Nephron (organoid): ENCODE data around the gene GGTLC1.
A peak's percentile ranks its signal among the peaks of the same experiment; 100 is the strongest.

Experiments
- H3K27ac Mint-ChIP-seq, 3 experiments: 2 replicates each; pipeline ENCODE4 v1.8.0; 2020; ENCODE audit warnings: mixed read lengths in 3 of 3, mild to moderate bottlenecking in 2 of 3, moderate library complexity in 1 of 3
- H3K27me3 Mint-ChIP-seq: 2 replicates; pipeline ENCODE4 v1.8.0; 2021; ENCODE audit warnings: low read depth, mild to moderate bottlenecking, moderate library complexity, mixed read lengths
- H3K36me3 Mint-ChIP-seq: 2 replicates; pipeline ENCODE4 v1.8.0; 2020; ENCODE audit warnings: low read depth, mixed read lengths
- H3K4me1 Mint-ChIP-seq: 2 replicates; pipeline ENCODE4 v1.8.0; 2020; ENCODE audit warnings: mixed read lengths
- H3K4me3 Mint-ChIP-seq, 3 experiments: 2 replicates each; pipeline ENCODE4 v1.8.0; 2020; ENCODE audit warnings: mild to moderate bottlenecking in 3 of 3, mixed read lengths in 3 of 3, moderate library complexity in 2 of 3
- H3K9me3 Mint-ChIP-seq: 2 replicates; pipeline ENCODE4 v1.8.0; 2020; ENCODE audit warnings: mixed read lengths
- TF ChIP-seq, protein P1 (sequence below), 3 experiments: fragments of 200-600 bp; sonication (generic); IDR thresholded peaks; one replicate each; pipeline ENCODE4 v1.5.0; 2021; ENCODE audit warnings: antibody characterized with exemption in 3 of 3; ENCODE audit not compliant: unreplicated experiment in 3 of 3

The GGTLC1 gene

DNA sequence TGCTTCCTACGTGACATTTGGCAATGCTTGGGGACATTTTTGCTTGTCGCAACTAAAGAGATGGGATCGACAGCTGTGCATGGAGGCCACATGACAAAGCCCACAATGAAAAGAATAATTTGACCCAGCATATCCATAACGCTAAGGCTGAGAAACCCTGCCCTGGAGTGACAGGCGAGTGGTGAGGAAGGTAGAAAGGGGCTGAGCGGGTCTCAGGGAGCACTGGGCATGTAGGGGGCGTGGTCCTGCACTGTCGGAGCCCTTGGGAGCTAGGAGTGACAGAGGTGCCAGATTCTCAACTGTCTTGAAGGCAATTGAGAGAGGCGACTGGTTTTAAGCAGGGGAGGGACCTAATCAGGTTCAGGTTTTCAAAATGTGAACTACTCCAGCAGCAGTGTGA is 13.6 kb downstream of the GGTLC1 start:
- H3K9me3 Mint-ChIP-seq = no peaks in the 10 kb centered on the region
- peaks cover 6% of the 10 kb centered on the region for H3K4me1 Mint-ChIP-seq
- peak overlapping the region in 1 of 3 experiments; percentile 1 for H3K27ac Mint-ChIP-seq
- H3K4me3 Mint-ChIP-seq = no peak overlapping the region
- no peaks in the 10 kb centered on the region for H3K36me3 Mint-ChIP-seq
- peaks cover 14% of the 10 kb centered on the region for H3K27me3 Mint-ChIP-seq
- TF ChIP-seq, protein P1, sequence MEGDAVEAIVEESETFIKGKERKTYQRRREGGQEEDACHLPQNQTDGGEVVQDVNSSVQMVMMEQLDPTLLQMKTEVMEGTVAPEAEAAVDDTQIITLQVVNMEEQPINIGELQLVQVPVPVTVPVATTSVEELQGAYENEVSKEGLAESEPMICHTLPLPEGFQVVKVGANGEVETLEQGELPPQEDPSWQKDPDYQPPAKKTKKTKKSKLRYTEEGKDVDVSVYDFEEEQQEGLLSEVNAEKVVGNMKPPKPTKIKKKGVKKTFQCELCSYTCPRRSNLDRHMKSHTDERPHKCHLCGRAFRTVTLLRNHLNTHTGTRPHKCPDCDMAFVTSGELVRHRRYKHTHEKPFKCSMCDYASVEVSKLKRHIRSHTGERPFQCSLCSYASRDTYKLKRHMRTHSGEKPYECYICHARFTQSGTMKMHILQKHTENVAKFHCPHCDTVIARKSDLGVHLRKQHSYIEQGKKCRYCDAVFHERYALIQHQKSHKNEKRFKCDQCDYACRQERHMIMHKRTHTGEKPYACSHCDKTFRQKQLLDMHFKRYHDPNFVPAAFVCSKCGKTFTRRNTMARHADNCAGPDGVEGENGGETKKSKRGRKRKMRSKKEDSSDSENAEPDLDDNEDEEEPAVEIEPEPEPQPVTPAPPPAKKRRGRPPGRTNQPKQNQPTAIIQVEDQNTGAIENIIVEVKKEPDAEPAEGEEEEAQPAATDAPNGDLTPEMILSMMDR (IDR thresholded peaks at IDR 0.05; ENCODE audit: unreplicated experiment in 3 of 3) = no peak

DNA sequence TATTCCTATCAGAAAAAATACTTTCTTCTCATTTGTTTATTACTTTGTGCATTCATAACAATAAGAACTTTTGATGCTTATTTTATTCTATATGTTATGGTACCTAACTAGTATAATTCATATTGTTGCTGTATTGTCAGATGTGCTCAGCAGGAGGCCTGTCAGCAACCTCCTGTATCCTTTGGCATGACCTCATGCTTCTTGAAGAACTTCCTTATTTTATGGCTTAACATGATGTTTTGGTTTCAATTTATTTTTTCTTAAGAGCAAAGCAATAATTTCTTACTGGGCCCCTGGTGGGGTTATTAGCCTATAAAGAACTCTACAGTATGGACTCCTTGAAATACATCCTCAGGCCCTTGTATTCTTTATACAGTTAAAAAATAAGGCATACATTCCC is 17.3 kb downstream of the GGTLC1 start:
- H3K27ac Mint-ChIP-seq = no peak overlapping the region
- no peaks in the 10 kb centered on the region for H3K36me3 Mint-ChIP-seq
- H3K4me3 Mint-ChIP-seq = no peak overlapping the region
- peaks cover 18% of the 10 kb centered on the region for H3K27me3 Mint-ChIP-seq
- H3K4me1 Mint-ChIP-seq = no peaks in the 10 kb centered on the region
- peaks cover 6% of the 10 kb centered on the region for H3K9me3 Mint-ChIP-seq
- TF ChIP-seq, protein P1 (IDR thresholded peaks at IDR 0.05; ENCODE audit: unreplicated experiment in 3 of 3) = no peak

DNA sequence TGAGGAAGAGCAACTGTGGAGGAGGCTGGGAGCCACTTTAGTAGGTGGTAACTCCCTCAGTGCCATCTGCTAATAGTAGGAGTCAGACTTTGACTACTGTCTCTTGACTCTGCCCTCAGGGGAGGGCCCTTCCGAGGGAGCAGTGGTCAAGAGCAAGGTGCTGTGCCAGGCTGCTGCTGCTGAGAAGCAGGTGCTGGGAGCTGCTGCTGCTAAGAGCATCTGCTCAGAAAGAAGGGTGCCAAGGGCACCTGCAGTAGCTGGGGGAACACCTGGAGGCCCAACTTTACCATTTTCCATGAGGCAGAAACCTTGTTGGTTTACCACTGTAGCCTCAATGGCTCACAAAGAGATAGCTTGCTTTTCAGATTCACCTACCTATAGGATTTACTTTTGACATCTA is 18.5 kb downstream of the GGTLC1 start:
- TF ChIP-seq, protein P1 (IDR thresholded peaks at IDR 0.05; ENCODE audit: unreplicated experiment in 3 of 3) = no peak
- no peaks in the 10 kb centered on the region for H3K4me1 Mint-ChIP-seq
- H3K9me3 Mint-ChIP-seq = peaks cover 15% of the 10 kb centered on the region
- no peak overlapping the region for H3K27ac Mint-ChIP-seq
- no peak overlapping the region for H3K4me3 Mint-ChIP-seq
- H3K27me3 Mint-ChIP-seq = peaks cover 17% of the 10 kb centered on the region
- no peaks in the 10 kb centered on the region for H3K36me3 Mint-ChIP-seq

DNA sequence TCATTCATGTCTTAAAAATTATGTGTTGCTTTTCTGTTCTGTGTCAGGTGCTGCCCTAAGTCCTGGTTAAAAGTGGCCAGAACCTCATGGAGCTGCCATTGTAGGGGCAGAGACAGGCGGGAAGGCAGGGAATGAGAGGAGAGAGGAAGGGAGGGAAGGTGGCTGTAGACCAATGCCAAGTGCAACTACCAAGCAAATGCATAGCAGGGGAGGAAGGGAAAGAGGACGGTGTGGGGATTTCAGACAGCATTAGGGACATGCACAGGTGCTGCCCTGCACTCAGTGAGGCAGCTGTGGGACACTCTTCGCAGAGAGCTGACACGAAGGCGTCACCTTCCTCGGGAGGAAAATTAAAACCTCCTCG is 21.0 kb downstream of the GGTLC1 start:
- peaks cover 21% of the 10 kb centered on the region for H3K9me3 Mint-ChIP-seq
- H3K27me3 Mint-ChIP-seq = peaks cover 9% of the 10 kb centered on the region
- H3K27ac Mint-ChIP-seq = no peak overlapping the region
- TF ChIP-seq, protein P1 (IDR thresholded peaks at IDR 0.05; ENCODE audit: unreplicated experiment in 3 of 3) = no peak
- H3K4me3 Mint-ChIP-seq = no peak overlapping the region
- no peaks in the 10 kb centered on the region for H3K36me3 Mint-ChIP-seq
- no peaks in the 10 kb centered on the region for H3K4me1 Mint-ChIP-seq

DNA sequence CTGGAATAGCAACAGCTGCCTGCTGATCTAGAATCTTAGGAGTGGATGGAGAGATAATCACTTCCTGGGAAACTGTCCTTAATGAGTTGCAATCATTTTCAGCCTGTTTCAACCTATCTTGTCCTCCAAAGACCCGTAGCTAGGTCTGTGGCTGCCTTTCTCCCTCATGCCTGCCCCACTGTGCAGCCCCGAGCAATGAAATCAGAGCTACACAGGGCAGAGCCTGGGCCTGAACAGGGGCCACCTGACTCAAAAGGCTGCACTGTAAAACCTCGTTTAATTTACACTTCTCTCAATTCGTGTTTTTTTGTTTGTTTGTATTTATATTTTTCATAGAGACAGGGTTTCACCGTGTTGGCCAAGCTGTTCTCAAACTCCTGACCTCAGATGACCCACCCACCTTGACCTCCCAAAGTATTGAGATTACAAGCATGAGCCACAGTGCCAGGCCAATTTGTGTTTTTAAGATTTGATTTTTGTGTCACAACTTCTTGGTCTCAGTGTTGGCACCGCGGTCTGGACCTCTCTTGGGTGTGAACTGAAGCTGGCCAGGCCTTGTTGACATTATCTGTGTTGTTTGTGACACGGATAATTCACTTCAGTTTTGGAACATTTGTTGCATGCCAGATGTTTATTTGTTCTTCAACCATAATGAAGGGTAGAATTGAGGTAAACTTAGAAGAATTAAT is 21.5 kb downstream of the GGTLC1 start:
- TF ChIP-seq, protein P1 (IDR thresholded peaks at IDR 0.05; ENCODE audit: unreplicated experiment in 3 of 3) = no peak
- Mint-ChIP-seq H3K9me3 (peaks cover 25% of the 10 kb centered on the region), H3K4me1 (no peaks in the 10 kb centered on the region), H3K27me3 (peaks cover 9% of the 10 kb centered on the region), H3K27ac (no peak overlapping the region), H3K4me3 (no peak overlapping the region), H3K36me3 (no peaks in the 10 kb centered on the region)

DNA sequence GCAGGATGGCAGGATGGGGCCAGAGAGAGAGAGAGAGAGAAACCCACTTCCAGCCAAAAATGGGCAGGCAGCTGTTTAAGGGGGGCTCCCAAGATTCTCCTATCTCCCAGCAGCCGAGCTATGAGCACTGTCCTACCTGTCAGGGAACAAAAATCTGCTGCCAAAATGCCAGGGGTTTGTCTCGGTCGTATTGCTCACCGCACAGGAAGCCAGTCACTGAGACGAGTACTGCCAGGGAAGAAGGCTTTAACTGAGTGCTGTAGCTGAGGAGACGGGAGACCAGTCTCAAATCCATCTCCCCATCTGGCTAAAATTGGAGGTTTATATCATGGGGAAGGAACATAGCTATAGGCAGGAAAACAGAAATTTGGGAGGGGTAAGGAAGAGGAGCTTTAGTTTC is 22.3 kb downstream of the GGTLC1 start:
- Mint-ChIP-seq H3K4me3 (no peak overlapping the region), H3K36me3 (no peaks in the 10 kb centered on the region), H3K27ac (no peak overlapping the region), H3K4me1 (no peaks in the 10 kb centered on the region), H3K9me3 (peaks cover 25% of the 10 kb centered on the region), H3K27me3 (peaks cover 9% of the 10 kb centered on the region)
- TF ChIP-seq, protein P1 (IDR thresholded peaks at IDR 0.05; ENCODE audit: unreplicated experiment in 3 of 3) = no peak
